SK-N-MC (cell line): ENCODE data around the gene HYAL2.

Experiments
- EZH2 ChIP-seq: fragments of 200-600 bp; sonication (generic); IDR thresholded peaks from one replicate; pipeline ENCODE4 v1.6.1; 2017; ENCODE audit warnings: antibody characterized with exemption
- POLR2AphosphoS5 ChIP-seq: IDR thresholded peaks from 2 replicates; pipeline ENCODE4 v1.6.1; 2012; ENCODE audit warnings: mild to moderate bottlenecking, low read depth, low read length, borderline replicate concordance

GRCh38 chr3:50287262-50287661 lies 35.3 kb downstream of the HYAL2 start:
- TF ChIP-seq EZH2 (no peak), POLR2AphosphoS5 (no peak; the same call in 1 of the 2 replicates)
